Measurements from ENCODE around the gene CCDC89.
"Not testable (repeated sequence)": the region's sequence is repeated elsewhere in the genome, so short reads cannot be mapped to it uniquely, and the experiment has no call there.

CCDC89 gene

DNA sequence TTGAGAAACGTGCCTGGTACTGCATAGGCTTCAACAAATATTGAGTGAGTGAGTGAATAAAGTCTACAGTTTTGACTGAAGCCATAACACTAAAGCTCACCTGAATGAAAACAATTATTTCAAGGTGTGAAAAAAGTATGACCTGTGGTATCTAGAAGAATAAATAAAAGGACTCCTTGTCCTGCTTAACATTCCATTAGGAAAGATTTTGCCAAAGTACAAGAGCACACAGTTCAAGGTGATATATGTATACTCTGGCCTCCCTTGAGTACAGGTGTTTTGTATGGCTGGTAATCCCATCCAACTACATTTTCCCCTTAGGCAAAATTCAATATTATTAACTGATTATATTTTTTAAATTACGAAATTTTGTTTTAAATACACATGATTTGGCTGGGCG lies 19.3 kb downstream of the CCDC89 start:
- no peak overlapping the region for H3K4me3 ChIP-seq (ENCODE audit: low read depth in 1 of 5, low read length in 5 of 5)
- H3K27me3 ChIP-seq (ENCODE audit: control insufficient read depth in 5 of 5, insufficient read depth in 4 of 5, low read length in 5 of 5), result no peaks in the 10 kb centered on the region
- H3K4me1 ChIP-seq (ENCODE audit: control insufficient read depth in 5 of 5, insufficient read depth in 5 of 5, low read length in 5 of 5), result peaks cover 4 to 28% (median 20%) of the 10 kb centered on the region in 5 donors
- H3K9ac ChIP-seq (ENCODE audit: low read length in 5 of 5), result no peak overlapping the region
- no peaks in the 10 kb centered on the region for H3K36me3 ChIP-seq (ENCODE audit: control insufficient read depth in 5 of 5, insufficient read depth in 5 of 5, low read length in 5 of 5)
- H3K9me3 ChIP-seq (ENCODE audit: control insufficient read depth in 5 of 5, low read length in 5 of 5), result no peaks in the 10 kb centered on the region
- H3K27ac ChIP-seq (ENCODE audit: low read depth, low read length), result no peak overlapping the region

DNA sequence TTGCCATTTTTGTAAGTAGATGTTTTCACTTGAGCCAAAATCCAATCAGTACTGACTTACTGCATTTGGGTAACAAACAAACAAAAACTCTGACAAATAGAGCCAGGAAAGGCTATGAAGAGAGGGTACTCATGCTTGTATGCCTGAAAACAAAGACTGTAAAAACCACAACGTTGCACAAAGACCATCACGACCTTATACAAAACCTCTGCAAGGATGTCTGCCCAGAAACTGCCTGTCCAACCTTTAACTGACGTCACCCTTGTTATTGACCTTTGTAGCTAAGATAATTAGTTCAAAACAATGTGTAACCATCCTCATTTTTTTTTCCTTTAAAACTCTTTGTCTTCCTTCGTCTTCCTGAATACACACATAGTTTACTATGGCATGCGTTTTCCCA lies 20.3 kb downstream of the CCDC89 start:
- Histone ChIP-seq H3K4me3 (ENCODE audit: low read depth in 1 of 5, low read length in 5 of 5) (peak overlapping the region in 3 of 5 donors; percentile 62 to 84 (median 78)), H3K9ac (ENCODE audit: low read length in 5 of 5) (no peak overlapping the region), H3K27ac (ENCODE audit: low read depth, low read length) (peak overlapping the region; percentile 98)

DNA sequence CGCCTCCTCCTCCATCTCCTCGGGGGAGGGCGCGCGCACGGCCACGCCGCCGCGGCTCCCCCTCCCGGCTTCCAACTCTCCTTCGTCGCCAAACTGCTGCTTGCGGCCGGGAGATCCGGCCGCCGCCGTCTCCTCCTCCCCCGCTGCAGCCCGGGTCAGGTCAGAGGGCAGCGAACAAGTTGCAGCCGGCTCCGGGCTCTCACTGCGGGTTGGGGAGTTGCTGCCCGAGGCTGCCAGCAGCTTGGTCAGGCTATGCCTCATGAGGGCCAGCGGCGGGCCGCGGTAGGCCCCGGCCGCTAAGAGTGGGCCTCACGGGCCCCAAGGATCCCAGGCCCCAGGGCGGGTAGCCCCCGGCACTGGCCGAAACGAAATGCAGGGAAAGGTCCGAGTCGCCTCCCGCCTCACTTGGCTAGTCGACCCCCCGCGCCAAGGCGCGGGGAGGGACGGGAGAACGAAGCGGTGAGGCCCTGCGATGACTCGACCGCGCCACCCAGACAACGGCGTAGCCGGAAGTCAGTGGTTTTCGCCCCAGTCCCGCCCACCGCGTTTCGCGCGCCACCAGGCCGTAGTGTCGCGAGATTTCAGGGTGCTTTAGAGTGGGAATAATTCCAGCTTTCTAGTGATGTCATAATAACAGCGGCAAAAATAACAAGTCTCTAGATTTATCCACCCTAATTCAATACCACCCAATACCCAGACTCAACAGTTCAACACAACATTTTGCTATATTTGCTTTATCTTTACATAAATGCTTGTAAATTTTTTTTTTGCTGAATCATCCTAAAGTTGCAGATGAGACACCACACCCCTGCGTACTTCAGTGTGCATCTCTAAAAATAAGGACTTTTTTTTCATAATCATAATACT lies 21.1 kb downstream of the CCDC89 start, which contains the start of gene CREBZF:
TSS of gene CREBZF (minus strand) at position 515 of the 867 bp plus-strand sequence. CDS start at position 261, 254 bp downstream.
- Histone ChIP-seq H3K27ac (ENCODE audit: low read depth, low read length) (peak within 1 kb of the TSS; percentile 98), H3K9ac (ENCODE audit: low read length in 5 of 5) (peak within 1 kb of the TSS; percentile 71 to 100 (median 98)), H3K9me3 (ENCODE audit: control insufficient read depth in 5 of 5, low read length in 5 of 5) (no peaks in the 10 kb centered on the region), H3K4me1 (ENCODE audit: control insufficient read depth in 5 of 5, insufficient read depth in 5 of 5, low read length in 5 of 5) (peaks cover 4 to 39% (median 33%) of the 10 kb centered on the region in 5 donors), H3K4me3 (ENCODE audit: low read depth in 1 of 5, low read length in 5 of 5) (peak within 1 kb of the TSS; percentile 78 to 94 (median 90)), H3K36me3 (ENCODE audit: control insufficient read depth in 5 of 5, insufficient read depth in 5 of 5, low read length in 5 of 5) (peaks cover 0 to 8% (median 4%) of the 10 kb centered on the region in 5 donors), H3K27me3 (ENCODE audit: control insufficient read depth in 5 of 5, insufficient read depth in 4 of 5, low read length in 5 of 5) (no peaks in the 10 kb centered on the region)

More for the DNA sequence above, 20.3 kb downstream of the CCDC89 start:
- Histone ChIP-seq H3K36me3 (ENCODE audit: control insufficient read depth in 5 of 5, insufficient read depth in 5 of 5, low read length in 5 of 5) (peaks cover 0 to 1% (median 0%) of the 10 kb centered on the region in 5 donors), H3K9me3 (ENCODE audit: control insufficient read depth in 5 of 5, low read length in 5 of 5) (no peaks in the 10 kb centered on the region), H3K27me3 (ENCODE audit: control insufficient read depth in 5 of 5, insufficient read depth in 4 of 5, low read length in 5 of 5) (no peaks in the 10 kb centered on the region), H3K4me1 (ENCODE audit: control insufficient read depth in 5 of 5, insufficient read depth in 5 of 5, low read length in 5 of 5) (peaks cover 4 to 37% (median 30%) of the 10 kb centered on the region in 5 donors)

DNA sequence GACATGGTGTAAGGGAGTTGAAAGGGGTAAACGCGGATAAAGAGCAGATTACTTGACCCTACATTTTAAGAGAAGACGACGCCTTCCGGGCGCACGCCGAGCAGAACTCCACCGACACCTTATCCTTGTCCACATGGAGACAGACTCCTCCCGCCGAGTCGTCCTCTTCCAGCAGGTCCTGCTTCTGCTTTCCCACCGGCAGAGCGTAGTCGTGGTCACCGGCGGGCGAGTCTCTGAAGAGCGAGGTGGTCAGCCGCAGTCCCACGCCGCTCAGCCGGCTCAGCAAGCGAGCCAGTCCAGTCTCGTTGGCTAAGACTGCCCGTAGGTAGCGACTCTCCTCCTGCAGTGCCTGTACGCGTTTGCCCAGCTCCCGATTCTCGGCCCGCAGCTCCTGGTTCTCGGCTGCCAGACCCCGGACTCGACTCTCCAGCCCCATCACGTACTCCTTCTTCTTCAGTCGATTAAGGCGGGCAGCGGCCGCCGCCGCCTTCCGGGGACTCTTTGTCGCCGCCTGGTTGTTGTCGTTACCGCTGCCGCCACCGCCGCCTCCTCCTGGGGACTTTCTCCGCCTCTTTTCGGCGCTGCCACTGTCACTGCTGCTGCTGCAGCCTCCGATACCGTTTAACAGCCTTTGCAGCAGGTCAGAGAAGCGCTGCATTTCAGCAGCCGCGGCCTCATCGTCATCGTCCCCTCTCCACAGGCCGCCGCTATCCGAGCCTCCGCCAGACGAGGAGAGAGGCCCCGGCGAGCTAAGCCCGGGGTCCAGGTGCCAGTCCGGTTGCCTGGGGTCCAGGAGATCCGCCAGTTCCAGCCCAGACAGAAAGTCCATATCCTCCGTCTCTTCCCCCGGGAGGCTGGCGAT lies 22.0 kb downstream of the CCDC89 start:
- peak overlapping the region; percentile 78 to 94 (median 90) for H3K4me3 ChIP-seq (ENCODE audit: low read depth in 1 of 5, low read length in 5 of 5)
- peak overlapping the region; percentile 98 for H3K27ac ChIP-seq (ENCODE audit: low read depth, low read length)
- peaks cover 0 to 8% (median 5%) of the 10 kb centered on the region in 5 donors for H3K36me3 ChIP-seq (ENCODE audit: control insufficient read depth in 5 of 5, insufficient read depth in 5 of 5, low read length in 5 of 5)
- peak overlapping the region; percentile 71 to 100 (median 98) for H3K9ac ChIP-seq (ENCODE audit: low read length in 5 of 5)
- H3K4me1 ChIP-seq (ENCODE audit: control insufficient read depth in 5 of 5, insufficient read depth in 5 of 5, low read length in 5 of 5), result peaks cover 4 to 42% (median 38%) of the 10 kb centered on the region in 5 donors
- H3K27me3 ChIP-seq (ENCODE audit: control insufficient read depth in 5 of 5, insufficient read depth in 4 of 5, low read length in 5 of 5), result no peaks in the 10 kb centered on the region
- no peaks in the 10 kb centered on the region for H3K9me3 ChIP-seq (ENCODE audit: control insufficient read depth in 5 of 5, low read length in 5 of 5)

DNA sequence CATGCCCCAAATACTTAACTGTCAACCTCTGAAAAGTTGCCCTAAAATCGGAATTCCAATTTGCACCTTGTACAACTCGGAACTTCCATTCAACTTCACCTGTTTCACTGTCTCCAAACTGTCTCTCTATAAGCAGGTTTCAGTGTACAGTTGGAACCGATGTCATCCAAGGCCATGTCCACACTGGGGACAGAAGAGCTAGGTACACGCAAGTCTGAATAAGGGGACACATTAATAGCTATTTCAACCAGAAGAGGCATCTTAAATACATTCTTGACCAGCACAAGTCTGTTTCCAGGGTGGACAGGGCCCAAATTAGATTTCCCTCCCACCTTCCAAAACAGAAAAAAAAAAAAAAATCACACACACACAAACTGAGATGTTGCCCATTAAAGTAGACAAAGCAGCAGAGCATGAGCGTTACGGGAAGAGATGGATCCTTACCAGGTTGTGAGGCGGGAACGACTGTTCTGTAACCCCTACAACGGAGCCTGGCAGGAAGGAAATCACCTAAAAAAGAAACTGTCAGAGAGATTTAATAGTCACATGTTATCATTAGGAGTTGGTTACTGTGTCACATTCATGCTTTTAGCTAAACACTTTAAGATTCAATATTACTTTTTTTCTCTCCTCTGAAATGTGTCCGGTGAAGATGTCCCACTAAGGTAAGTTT lies 22.8 kb downstream of the CCDC89 start:
- peak overlapping the region; percentile 78 to 94 (median 90) for H3K4me3 ChIP-seq (ENCODE audit: low read depth in 1 of 5, low read length in 5 of 5)
- H3K4me1 ChIP-seq (ENCODE audit: control insufficient read depth in 5 of 5, insufficient read depth in 5 of 5, low read length in 5 of 5), result peaks cover 4 to 42% (median 38%) of the 10 kb centered on the region in 5 donors
- peak overlapping the region; percentile 98 for H3K27ac ChIP-seq (ENCODE audit: low read depth, low read length)
- H3K9me3 ChIP-seq (ENCODE audit: control insufficient read depth in 5 of 5, low read length in 5 of 5), result no peaks in the 10 kb centered on the region
- peak overlapping the region; percentile 71 to 100 (median 98) for H3K9ac ChIP-seq (ENCODE audit: low read length in 5 of 5)
- H3K36me3 ChIP-seq (ENCODE audit: control insufficient read depth in 5 of 5, insufficient read depth in 5 of 5, low read length in 5 of 5), result peaks cover 0 to 12% (median 8%) of the 10 kb centered on the region in 5 donors
- no peaks in the 10 kb centered on the region for H3K27me3 ChIP-seq (ENCODE audit: control insufficient read depth in 5 of 5, insufficient read depth in 4 of 5, low read length in 5 of 5)

DNA sequence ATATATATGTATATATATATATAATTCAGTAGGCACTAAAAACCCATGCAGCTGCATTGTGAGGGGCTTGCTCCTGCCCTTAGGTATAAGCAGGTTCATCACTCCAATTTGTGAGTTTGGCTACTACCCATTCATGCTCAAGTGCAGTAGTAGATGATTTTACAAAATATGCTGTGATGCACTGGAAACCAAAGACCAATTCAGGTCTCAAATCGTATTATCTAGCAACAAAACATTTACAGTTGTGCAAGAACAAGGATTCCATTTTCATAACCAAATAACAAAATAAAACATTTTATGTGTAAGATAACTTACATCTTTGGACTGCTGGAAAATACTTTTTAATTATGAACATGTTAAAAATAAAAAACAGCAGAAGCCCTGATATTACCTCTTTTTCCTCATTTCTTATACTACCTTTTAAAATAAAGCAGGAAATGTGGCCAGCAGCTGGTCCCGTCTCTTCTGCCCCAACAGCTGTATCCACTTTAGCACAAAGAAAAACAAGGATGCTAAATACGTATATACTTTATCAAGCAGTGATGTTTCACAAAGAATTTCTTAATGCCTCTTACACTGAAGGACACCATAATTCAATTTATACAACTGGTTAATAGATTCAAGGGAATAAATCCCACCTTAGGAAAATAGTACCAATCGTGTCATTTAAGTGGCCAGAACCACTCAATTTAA lies 23.9 kb downstream of the CCDC89 start:
- Histone ChIP-seq H3K9me3 (ENCODE audit: control insufficient read depth in 5 of 5, low read length in 5 of 5) (no peaks in the 10 kb centered on the region), H3K36me3 (ENCODE audit: control insufficient read depth in 5 of 5, insufficient read depth in 5 of 5, low read length in 5 of 5) (peaks cover 0 to 20% (median 10%) of the 10 kb centered on the region in 5 donors), H3K27ac (ENCODE audit: low read depth, low read length) (no peak overlapping the region), H3K9ac (ENCODE audit: low read length in 5 of 5) (peak overlapping the region in 4 of 5 donors; percentile 62 to 100 (median 98)), H3K4me1 (ENCODE audit: control insufficient read depth in 5 of 5, insufficient read depth in 5 of 5, low read length in 5 of 5) (peaks cover 4 to 42% (median 38%) of the 10 kb centered on the region in 5 donors), H3K27me3 (ENCODE audit: control insufficient read depth in 5 of 5, insufficient read depth in 4 of 5, low read length in 5 of 5) (no peaks in the 10 kb centered on the region), H3K4me3 (ENCODE audit: low read depth in 1 of 5, low read length in 5 of 5) (peak overlapping the region; percentile 5 to 90 (median 48))

DNA sequence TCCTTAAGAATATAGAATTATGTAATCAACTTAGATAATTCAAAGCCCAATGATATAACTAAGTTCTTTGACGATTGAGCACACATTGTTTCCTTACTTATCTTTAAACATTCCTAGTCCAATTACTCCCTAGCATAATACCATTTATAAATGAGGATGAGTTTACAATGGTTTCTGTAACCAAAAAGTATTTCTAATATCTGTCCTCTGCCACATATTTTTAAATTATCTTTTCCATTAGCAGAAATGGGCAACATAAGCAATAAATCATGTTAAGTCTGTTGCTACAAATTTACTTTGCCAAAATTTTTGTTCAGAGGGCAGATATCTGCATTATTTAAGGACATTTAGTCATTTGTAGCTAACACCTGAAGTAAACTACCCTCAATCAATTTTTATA lies 27.8 kb downstream of the CCDC89 start:
- Histone ChIP-seq H3K27me3 (ENCODE audit: control insufficient read depth in 5 of 5, insufficient read depth in 4 of 5, low read length in 5 of 5) (no peaks in the 10 kb centered on the region), H3K9ac (ENCODE audit: low read length in 5 of 5) (no peak overlapping the region), H3K4me3 (ENCODE audit: low read depth in 1 of 5, low read length in 5 of 5) (no peak overlapping the region), H3K9me3 (ENCODE audit: control insufficient read depth in 5 of 5, low read length in 5 of 5) (no peaks in the 10 kb centered on the region), H3K4me1 (ENCODE audit: control insufficient read depth in 5 of 5, insufficient read depth in 5 of 5, low read length in 5 of 5) (peaks cover 3 to 38% (median 25%) of the 10 kb centered on the region in 5 donors), H3K36me3 (ENCODE audit: control insufficient read depth in 5 of 5, insufficient read depth in 5 of 5, low read length in 5 of 5) (peaks cover 7 to 45% (median 36%) of the 10 kb centered on the region in 5 donors), H3K27ac (ENCODE audit: low read depth, low read length) (no peak overlapping the region)

DNA sequence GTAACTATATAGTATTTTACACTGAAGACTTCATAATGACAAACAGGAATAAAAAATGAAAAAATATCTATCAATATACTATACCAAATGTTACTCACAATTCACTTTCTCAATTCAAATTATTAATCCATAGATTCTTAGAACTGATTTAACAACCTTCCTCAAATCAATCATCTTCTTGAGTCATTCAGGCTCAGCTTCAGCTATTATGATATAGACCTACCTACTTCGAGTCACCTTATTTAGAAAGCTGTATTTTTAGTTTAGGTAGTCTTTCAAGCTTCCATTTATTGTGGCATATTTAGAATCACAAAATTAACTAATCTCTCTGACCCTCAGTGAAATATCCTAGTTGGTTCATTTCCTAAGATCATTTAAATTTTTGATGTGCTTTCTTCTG lies 29.2 kb downstream of the CCDC89 start:
- Histone ChIP-seq H3K9ac (ENCODE audit: low read length in 5 of 5) (no peak overlapping the region), H3K4me3 (ENCODE audit: low read depth in 1 of 5, low read length in 5 of 5) (no peak overlapping the region), H3K27ac (ENCODE audit: low read depth, low read length) (no peak overlapping the region), H3K27me3 (ENCODE audit: control insufficient read depth in 5 of 5, insufficient read depth in 4 of 5, low read length in 5 of 5) (no peaks in the 10 kb centered on the region), H3K36me3 (ENCODE audit: control insufficient read depth in 5 of 5, insufficient read depth in 5 of 5, low read length in 5 of 5) (peaks cover 10 to 49% (median 36%) of the 10 kb centered on the region in 5 donors), H3K4me1 (ENCODE audit: control insufficient read depth in 5 of 5, insufficient read depth in 5 of 5, low read length in 5 of 5) (peaks cover 0 to 24% (median 11%) of the 10 kb centered on the region in 5 donors), H3K9me3 (ENCODE audit: control insufficient read depth in 5 of 5, low read length in 5 of 5) (no peaks in the 10 kb centered on the region)

DNA sequence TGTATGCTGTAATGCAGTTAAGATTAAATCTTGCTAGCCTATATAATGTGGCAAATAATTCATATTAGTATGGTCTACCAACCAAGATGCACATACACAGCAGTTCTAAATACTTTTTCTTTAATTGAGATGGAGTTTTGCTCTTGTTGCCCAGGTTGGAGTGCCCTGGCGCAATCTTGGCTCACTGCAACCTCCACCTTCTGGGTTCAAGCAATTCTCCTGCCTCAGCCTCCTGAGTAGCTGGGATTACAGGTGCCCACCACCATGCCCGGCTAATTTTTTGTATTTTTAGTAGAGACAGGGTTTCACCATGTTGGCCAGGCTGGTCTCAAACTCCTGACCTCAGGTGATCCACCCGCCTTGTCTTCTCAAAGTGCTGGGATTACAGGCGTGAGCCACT lies 31.7 kb downstream of the CCDC89 start:
- H3K36me3 ChIP-seq (ENCODE audit: control insufficient read depth in 5 of 5, insufficient read depth in 5 of 5, low read length in 5 of 5), result peaks cover 13 to 48% (median 32%) of the 10 kb centered on the region in 5 donors
- H3K4me1 ChIP-seq (ENCODE audit: control insufficient read depth in 5 of 5, insufficient read depth in 5 of 5, low read length in 5 of 5); H3K9me3 ChIP-seq (ENCODE audit: control insufficient read depth in 5 of 5, low read length in 5 of 5); H3K9ac ChIP-seq (ENCODE audit: low read length in 5 of 5); H3K4me3 ChIP-seq (ENCODE audit: low read depth in 1 of 5, low read length in 5 of 5); H3K27ac ChIP-seq (ENCODE audit: low read depth, low read length); H3K27me3 ChIP-seq (ENCODE audit: control insufficient read depth in 5 of 5, insufficient read depth in 4 of 5, low read length in 5 of 5): not testable (repeated sequence)
